Muscle of back (tissue), 11 donors: ENCODE measurements around the gene GZMM. TPM values are rescaled to one million over a fixed set of nuclear protein-coding genes. Genes with fewer than 3 reads are reported as not detected.

ENCODE experiments used
- DNase-seq, 3 donors: peaks; one replicate each; pipeline versions ENCODE4 v3.0.0 to v3.0.0-alpha.2; 2013
- polyA plus RNA-seq, 10 donors: library from polyadenylated mRNA; unstranded; fragments of 120-200 nt; gene quantifications; one replicate each; pipeline ENCODE4 v1.2.1, GENCODE V29; 2013; ENCODE audit not compliant: insufficient read length in 10 of 10

The GZMM gene
- polyA plus RNA-seq, 10 donors, result 0.16 to 2.8 (median 0.45) TPM; not detected in 2

DNA sequence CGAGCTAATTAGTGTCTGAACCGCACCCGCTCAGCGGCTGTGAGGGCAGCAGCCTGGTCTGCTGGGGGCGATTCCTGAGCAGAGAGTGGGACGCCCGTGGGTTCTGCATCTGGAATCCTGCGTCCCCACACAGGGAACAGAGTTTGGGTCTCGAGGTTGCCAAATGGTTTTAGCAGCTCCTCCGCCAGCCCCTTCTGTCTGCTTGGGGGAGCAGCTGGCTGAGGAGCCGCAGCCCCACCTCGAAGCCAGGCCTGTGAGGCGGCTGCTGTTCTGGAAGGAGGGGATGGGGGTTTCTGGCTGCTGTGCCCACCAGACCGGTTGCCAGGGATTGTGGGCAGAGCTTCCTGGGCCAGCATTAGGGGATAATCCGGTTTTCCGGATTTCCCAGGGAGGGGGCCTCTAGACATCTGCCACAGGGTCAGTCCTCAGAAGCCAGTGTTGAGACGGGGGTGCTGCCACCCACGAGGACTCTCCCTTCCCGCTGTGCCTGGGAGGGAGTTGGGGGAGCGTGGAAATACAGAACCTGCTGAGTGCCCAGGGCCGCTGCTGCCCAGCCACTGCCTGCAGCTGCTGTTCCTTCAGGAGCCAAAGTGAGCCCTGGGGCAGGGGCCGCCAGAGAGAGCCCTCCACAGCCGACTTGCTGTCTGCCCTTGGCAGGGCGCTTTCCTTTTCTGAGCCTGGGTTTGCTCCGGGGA lies 10.3 kb upstream of the GZMM start:
- DNase-seq, result no peak

- DNase-seq, result no peak
Measured at GRCh38 chr19:534088-534487, 9.8 kb upstream of the GZMM start.

DNA sequence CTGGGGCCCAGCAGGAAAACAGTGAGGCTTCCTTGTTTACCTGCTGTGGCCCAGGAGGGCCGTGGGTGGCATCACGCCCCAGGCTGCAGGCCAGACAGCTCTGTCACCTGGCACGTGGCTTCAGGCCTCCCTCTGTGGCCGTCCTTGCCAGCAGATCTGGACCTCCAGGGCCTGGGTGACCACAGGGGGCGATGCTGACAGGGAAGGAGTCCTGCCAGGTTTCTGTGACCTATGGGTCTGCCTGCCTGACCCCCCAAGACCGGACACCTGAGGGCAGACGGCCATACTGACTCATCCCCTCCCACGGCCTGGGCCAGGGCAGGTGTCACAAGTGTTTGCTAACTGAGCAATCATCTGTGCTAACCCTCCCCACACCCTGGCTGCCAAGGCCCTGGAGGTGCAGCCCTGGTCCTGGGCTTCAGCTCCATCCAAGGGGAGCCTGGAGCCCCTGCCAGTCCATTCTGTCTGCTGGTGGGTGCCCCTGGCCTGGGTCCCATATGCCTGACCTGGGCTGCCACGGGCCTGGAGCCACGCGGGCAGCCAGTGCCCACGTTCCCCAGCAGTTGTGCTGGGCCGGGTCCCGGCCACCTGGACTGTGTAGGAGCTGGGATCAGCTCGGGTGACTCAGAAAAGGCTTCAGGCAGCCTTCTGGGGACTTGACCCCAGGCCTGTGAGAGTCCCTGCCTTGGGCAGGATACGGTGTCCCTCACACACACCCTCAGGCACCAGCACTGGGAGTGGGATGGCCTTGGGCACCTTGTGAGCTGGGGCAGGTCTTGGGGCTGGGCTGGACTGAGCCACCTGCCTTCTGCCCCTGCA lies 8.6 kb upstream of the GZMM start:
- no peak for DNase-seq

DNA sequence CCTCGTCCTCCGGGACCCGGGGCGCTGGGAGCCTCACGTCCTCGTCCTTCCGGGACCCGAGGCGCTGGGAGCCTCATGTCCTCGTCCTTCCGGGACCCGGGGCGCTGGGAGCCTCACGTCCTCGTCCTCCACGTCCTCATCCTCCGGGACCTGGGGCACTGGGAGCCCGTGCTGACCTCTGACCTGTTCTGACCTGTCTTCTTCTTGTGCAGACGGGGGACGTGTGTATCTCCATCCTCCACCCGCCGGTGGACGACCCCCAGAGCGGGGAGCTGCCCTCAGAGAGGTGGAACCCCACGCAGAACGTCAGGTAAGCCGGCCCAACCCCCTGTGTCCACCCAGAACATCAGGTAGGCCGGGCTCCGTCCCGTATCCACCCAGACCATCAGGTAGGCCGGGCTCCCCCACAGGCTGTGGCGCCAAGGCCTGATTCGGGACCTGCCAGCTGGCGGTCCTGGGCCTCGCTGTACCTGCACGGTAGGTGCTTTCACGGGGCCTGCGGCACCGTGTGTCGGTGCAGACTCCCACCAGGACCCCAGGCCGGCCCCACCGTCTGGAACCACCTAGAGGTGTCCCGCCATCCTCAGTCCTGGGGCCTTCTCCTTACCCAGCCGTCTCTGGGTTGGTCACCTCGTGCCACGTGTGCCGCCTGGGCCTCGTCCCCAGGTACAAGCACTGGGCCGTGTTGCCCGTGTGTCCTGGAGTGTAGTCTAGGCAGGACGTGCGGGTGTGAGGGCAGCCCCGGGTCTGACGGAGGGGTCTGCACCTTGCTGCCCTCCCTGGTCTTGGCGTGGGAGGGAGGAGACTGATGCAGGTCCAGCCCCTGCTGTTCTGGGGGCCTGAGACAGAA lies 7.6 kb upstream of the GZMM start:
- no peak for DNase-seq

- DNase-seq, result peak in 1 of 3 donors; percentile 0
Measured at GRCh38 chr19:536881-537404, 6.9 kb upstream of the GZMM start.

DNA sequence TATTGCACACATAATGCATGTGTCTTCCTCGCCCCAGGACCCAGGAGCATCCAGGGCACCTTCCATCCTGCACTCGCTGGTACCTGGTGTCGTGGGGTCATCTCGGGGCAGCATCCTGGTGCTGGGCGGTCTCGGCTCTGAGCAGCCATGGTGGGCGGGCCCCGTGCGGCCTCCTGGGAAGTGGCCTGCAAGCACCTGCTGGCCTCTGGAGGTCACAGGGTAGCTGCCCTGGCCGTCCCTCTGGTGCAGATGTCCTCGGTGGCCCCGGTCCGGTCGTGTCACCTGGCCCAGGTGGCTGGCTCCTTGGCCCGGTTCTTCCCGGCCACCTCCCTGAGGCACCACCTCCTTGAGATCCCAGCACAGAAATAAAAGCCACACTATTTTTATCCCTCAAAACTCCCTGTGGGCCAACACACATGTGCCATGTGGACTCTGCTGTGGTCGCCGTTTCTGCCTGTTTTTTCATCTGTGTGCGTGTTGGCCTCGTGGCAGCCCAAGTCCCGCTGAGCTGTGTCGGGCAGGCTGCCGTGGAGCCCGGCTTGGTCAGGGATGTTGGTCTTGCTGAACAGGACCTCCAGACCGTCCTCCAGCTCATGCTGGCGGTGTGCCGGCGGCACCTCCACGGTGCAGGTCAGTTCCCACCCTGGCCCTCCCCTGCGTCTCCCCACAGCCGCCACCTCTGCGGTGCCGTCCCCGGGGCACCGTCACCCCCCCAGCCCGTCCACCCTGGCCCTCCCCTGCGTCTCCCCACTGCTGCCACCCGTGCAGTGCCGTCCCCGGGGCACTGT lies 5.0 kb upstream of the GZMM start:
- DNase-seq, result peak in 1 of 3 donors; percentile 0

DNA sequence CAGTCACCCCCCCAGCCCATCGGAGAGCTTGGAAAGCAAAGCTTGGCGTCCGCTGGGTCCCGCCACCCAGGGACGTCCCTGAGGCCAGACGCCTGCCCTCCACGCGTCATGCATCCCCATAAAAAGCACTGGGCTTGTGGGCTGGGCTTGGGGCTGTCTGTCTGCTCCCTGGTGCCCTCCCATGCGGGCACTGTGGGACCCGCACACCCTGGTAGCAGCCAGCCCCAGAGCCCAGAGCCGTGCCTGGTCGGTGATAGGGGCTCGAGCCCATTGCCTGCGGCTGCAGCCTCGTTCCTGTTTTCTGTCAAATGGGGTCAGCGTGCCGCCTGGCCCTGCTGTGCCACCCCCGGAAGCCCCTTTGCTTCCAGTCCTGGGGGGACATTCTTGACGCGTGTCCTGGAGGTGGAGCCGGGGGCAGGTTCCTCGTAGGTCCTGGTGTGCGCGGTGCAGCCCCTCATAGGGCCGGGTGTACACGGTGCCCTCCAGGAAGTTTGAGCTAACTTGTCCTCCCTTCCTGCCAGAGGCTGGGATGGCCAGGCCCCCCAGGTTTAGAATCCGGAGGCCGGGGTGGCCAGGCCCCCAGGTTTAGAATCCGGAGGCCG lies 4.3 kb upstream of the GZMM start:
- no peak for DNase-seq

- DNase-seq, result peak in 1 of 3 donors; percentile 0
Measured at GRCh38 chr19:540867-541637, 2.8 kb upstream of the GZMM start.

GRCh38 chr19:541699-542098 lies 2.2 kb upstream of the GZMM start:
- DNase-seq, result no peak

DNA sequence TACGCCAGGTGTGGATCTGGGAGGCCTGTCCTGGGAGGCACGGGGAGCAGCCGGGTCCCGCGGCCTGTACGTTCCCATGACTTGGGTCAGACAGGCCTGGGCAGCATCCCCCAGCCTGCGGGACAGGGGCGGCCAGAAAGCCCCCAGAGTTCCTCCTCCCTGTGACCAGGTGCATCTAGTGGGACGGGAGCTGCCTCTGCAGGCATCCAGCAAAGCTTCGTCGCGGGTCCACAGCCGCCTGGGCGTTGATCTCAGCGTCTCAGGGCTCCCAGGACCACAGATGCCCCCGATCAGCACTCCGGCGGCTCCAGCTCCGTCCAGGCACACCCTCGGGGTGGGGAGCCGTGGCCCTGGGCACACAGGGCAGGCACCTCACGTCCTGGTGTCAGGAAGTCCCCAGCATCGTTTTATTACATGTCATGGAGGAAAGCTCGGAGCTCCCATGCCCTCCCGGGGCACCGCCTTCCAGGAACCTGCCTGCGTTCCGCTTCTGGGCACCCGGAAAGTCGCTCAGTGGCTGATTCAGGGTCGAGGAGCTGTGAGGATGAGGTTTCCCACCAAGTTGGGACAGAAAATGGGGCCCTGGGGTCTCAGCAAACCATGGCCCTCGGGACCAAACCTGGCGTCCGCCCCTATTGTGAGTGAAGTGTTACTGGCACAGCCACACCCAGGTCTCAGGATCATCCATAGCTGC lies 1.5 kb upstream of the GZMM start:
- peak in 1 of 3 donors; percentile 17 for DNase-seq

DNA sequence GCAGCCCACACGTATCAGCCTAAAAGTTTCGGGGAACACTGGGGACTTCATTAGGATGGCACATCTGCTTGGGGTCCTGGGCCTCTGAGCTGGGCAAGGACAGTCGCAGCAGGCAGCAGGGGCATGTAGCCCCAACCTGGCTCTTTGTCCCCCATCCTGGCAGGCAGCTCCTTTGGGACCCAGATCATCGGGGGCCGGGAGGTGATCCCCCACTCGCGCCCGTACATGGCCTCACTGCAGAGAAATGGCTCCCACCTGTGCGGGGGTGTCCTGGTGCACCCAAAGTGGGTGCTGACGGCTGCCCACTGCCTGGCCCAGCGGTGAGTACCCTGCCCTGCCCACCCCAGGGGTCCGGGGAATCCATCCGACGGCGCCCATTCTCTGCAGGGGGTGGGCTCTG lies 3.3 kb downstream of the GZMM start:
- DNase-seq, result peak in 1 of 3 donors; percentile 1

- peak in 1 of 3 donors; percentile 7 for DNase-seq
Measured at GRCh38 chr19:547836-548720, 4.2 kb downstream of the GZMM start.

DNA sequence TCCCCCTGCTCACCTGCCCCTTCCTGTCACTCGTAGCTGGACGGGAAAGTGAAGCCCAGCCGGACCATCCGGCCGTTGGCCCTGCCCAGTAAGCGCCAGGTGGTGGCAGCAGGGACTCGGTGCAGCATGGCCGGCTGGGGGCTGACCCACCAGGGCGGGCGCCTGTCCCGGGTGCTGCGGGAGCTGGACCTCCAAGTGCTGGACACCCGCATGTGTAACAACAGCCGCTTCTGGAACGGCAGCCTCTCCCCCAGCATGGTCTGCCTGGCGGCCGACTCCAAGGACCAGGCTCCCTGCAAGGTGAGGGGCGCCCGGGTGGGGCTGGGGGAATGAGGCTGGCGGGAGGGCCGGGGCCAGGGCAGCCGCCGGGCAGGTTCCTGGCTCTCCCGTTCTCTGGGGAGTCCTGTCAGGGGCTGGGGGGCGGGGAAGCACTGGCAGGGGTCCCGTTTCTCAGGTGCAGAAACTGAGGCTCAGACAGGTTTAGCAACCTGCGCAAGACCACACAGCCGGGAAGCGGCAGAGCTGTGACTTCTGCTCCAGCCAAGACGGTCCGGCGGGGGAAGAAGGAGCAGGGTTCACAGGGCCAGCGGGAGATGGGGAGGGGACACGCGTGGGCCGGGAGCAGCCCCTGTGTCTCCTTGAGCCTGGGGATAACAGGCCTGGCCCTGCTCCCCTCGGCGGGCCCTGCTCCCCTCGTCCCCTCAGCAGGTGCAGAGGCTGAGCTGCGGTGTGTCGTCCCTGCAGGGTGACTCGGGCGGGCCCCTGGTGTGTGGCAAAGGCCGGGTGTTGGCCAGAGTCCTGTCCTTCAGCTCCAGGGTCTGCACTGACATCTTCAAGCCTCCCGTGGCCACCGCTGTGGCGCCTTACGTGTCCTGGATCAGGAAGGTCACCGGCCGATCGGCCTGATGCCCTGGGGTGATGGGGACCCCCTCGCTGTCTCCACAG lies 5.3 kb downstream of the GZMM start:
- DNase-seq, result peak in 1 of 3 donors; percentile 7

DNA sequence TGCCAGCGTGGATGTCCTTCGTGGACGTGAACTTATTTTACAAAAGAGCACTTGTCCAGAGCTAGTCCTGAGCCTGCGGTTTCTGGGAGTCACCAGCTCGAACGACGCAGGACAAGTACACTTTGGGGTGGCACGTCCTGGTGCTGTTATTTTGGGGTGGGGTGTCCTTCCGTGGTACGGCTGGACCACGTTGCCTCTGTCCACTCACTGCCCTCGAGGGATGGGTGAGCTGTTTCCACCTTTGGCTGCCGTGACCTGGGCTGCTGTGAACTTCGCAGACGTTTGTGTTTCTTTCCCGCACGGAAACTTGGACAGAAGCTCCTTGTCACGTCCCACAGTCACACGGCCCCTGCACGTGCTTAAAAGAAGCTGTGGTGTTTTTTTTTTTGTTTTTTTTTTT lies 11.0 kb downstream of the GZMM start:
- DNase-seq, result no peak

- no peak for DNase-seq
Measured at GRCh38 chr19:555474-555808, 11.6 kb downstream of the GZMM start.

DNA sequence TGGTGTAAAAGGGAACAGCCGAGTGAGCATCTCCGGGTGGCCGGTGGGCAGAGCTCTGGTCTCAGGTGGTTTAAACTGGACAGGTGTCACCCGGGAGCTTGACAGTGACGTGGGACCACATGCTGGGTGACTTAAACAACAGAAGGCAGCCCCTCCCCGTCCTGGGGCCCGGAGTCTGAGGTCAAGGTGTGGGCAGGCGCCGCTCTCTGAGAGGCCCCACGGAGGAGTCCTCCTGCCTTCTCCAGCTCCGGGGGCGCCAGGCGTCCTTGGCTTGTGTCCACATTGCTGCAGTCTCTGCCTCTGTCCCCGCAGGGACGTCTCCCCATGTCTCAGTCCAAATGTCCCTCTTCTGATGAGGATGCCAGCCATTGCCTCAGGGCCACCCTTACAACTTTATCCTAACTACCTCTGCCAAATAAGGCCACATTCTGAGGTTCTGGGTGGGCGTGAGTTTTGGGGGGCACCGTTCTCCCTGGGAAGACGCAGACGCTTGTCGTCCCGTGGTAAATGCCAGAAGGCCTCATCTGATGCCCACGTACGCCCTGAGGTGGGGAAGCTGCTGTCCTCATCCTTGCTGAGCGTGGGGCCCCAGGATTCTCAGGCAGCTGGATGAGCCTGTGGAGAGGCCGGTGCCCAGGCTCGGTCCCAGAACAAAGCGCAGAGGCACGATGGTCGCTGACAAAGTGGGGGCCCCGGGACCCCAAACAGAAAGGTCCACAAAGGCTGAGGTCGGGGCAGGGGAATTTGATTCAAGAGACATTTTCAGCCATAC lies 12.9 kb downstream of the GZMM start:
- DNase-seq, result no peak
